ENCODE results near the gene THOC3. TPM values are rescaled to one million over a fixed set of nuclear protein-coding genes. Genes with fewer than 3 reads are reported as not detected.
"Not testable (repeated sequence)": the region's sequence is repeated elsewhere in the genome, so short reads cannot be mapped to it uniquely, and the experiment has no call there.

The THOC3 gene
- total RNA-seq, 1 donor from 2014 or later = 18.3 TPM

GRCh38 chr5:175943253-175943652 is 24.9 kb downstream of the THOC3 start:
- H3K36me3 ChIP-seq (ENCODE audit: control insufficient read depth in 3 of 3, insufficient read depth in 3 of 3, low read length in 3 of 3); H3K9me3 ChIP-seq (ENCODE audit: control insufficient read depth in 3 of 3, low read length in 3 of 3); H3K4me1 ChIP-seq (ENCODE audit: control insufficient read depth in 3 of 3, insufficient read depth in 3 of 3, low read length in 3 of 3); H3K27me3 ChIP-seq (ENCODE audit: control insufficient read depth in 3 of 3, insufficient read depth in 3 of 3, low read length in 3 of 3); H3K27ac ChIP-seq (ENCODE audit: low read depth, low read length); H3K4me3 ChIP-seq (ENCODE audit: low read length in 3 of 3); H3K9ac ChIP-seq (ENCODE audit: low read depth in 1 of 3, low read length in 3 of 3): not testable (repeated sequence)

GRCh38 chr5:175940632-175941031 is 27.5 kb downstream of the THOC3 start:
- not testable (repeated sequence) for H3K27ac ChIP-seq (ENCODE audit: low read depth, low read length); H3K9ac ChIP-seq (ENCODE audit: low read depth in 1 of 3, low read length in 3 of 3); H3K36me3 ChIP-seq (ENCODE audit: control insufficient read depth in 3 of 3, insufficient read depth in 3 of 3, low read length in 3 of 3); H3K27me3 ChIP-seq (ENCODE audit: control insufficient read depth in 3 of 3, insufficient read depth in 3 of 3, low read length in 3 of 3); H3K9me3 ChIP-seq (ENCODE audit: control insufficient read depth in 3 of 3, low read length in 3 of 3); H3K4me3 ChIP-seq (ENCODE audit: low read length in 3 of 3); H3K4me1 ChIP-seq (ENCODE audit: control insufficient read depth in 3 of 3, insufficient read depth in 3 of 3, low read length in 3 of 3)

GRCh38 chr5:175938489-175938888 is 29.6 kb downstream of the THOC3 start:
- H3K4me1 ChIP-seq (ENCODE audit: control insufficient read depth in 3 of 3, insufficient read depth in 3 of 3, low read length in 3 of 3); H3K27ac ChIP-seq (ENCODE audit: low read depth, low read length): not testable (repeated sequence)

DNA sequence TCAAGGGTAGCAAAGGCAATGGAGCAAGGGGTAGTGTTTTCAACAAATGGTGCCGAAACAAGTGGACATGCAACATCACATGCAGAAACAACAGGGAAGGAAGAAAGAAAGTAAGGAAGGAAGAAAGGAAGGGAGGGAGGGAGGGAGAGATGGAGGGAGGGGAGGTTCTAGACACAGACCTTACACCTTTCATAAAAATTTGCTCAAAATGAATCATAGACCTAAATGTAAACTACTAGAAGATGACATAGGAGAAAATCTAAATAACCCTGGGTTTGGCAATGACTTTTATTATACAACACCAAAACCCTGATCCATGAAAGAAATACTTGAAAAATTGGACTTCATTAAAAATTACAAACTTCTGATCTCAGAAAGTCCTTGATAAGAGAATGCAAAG is 39.4 kb downstream of the THOC3 start:
- H3K9ac ChIP-seq (ENCODE audit: low read depth in 1 of 3, low read length in 3 of 3); H3K9me3 ChIP-seq (ENCODE audit: control insufficient read depth in 3 of 3, low read length in 3 of 3); H3K27ac ChIP-seq (ENCODE audit: low read depth, low read length); H3K4me1 ChIP-seq (ENCODE audit: control insufficient read depth in 3 of 3, insufficient read depth in 3 of 3, low read length in 3 of 3); H3K36me3 ChIP-seq (ENCODE audit: control insufficient read depth in 3 of 3, insufficient read depth in 3 of 3, low read length in 3 of 3); H3K4me3 ChIP-seq (ENCODE audit: low read length in 3 of 3); H3K27me3 ChIP-seq (ENCODE audit: control insufficient read depth in 3 of 3, insufficient read depth in 3 of 3, low read length in 3 of 3): not testable (repeated sequence)

More at GRCh38 chr5:175938489-175938888, 29.6 kb downstream of the THOC3 start:
- not testable (repeated sequence) for H3K9ac ChIP-seq (ENCODE audit: low read depth in 1 of 3, low read length in 3 of 3); H3K9me3 ChIP-seq (ENCODE audit: control insufficient read depth in 3 of 3, low read length in 3 of 3); H3K36me3 ChIP-seq (ENCODE audit: control insufficient read depth in 3 of 3, insufficient read depth in 3 of 3, low read length in 3 of 3); H3K27me3 ChIP-seq (ENCODE audit: control insufficient read depth in 3 of 3, insufficient read depth in 3 of 3, low read length in 3 of 3); H3K4me3 ChIP-seq (ENCODE audit: low read length in 3 of 3)

DNA sequence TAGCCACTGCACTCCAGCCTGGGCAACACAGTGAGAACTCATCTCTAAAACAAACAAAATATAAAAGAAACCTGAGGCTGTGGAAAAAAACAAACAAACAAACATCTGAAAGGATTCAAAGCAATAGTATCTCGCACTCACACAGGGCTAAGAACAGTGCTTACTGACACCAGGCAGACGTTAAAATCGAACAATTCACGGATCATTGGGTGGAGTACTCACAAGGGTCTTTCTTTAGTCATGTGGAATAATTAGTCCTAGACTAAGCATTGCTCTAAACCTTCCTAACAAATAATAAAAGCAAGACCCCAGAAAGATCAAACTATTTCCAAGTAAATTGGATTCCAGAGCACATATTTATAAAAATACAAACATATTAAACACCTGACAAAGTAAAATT is 43.0 kb downstream of the THOC3 start:
- H3K36me3 ChIP-seq (ENCODE audit: control insufficient read depth in 3 of 3, insufficient read depth in 3 of 3, low read length in 3 of 3); H3K4me3 ChIP-seq (ENCODE audit: low read length in 3 of 3); H3K4me1 ChIP-seq (ENCODE audit: control insufficient read depth in 3 of 3, insufficient read depth in 3 of 3, low read length in 3 of 3); H3K27ac ChIP-seq (ENCODE audit: low read depth, low read length); H3K9me3 ChIP-seq (ENCODE audit: control insufficient read depth in 3 of 3, low read length in 3 of 3); H3K9ac ChIP-seq (ENCODE audit: low read depth in 1 of 3, low read length in 3 of 3); H3K27me3 ChIP-seq (ENCODE audit: control insufficient read depth in 3 of 3, insufficient read depth in 3 of 3, low read length in 3 of 3): not testable (repeated sequence)

DNA sequence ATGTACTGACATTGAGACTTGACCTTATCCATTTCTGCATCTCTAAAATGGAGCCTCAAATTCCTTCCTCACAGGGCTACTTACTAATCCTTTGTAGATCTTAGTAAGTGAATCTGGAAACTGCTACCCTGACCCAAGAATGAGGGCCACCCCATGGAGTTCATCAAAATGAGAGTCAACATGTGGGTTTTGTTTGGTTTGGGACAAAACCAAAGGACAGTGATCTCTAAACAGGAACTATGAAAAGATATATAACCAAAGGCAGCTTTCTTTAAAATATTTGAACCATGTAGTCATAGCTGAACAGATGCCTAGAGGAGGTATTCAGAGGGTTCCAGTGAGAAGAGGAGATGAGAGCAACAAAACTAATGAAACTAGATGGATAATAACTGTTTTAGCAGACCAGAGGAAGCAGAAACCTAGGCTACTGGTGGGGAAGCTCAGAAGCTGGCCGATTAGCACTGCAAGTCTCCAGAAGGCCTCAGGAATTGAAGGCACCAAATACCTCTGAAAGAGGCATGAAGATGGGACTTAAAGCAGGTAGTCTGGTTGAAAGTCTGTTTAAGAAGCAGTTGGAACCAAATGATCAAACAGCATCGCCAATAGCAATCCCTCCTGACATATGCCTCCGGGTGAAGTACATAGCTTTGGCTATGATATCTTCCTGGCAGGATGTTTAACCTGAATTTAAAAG is 45.8 kb downstream of the THOC3 start:
- peaks cover 0 to 4% (median 0%) of the 10 kb centered on the region in 3 donors for H3K36me3 ChIP-seq (ENCODE audit: control insufficient read depth in 3 of 3, insufficient read depth in 3 of 3, low read length in 3 of 3)
- H3K4me1 ChIP-seq (ENCODE audit: control insufficient read depth in 3 of 3, insufficient read depth in 3 of 3, low read length in 3 of 3) = no peaks in the 10 kb centered on the region
- no peak overlapping the region for H3K9ac ChIP-seq (ENCODE audit: low read depth in 1 of 3, low read length in 3 of 3)
- H3K27me3 ChIP-seq (ENCODE audit: control insufficient read depth in 3 of 3, insufficient read depth in 3 of 3, low read length in 3 of 3) = no peaks in the 10 kb centered on the region
- no peaks in the 10 kb centered on the region for H3K9me3 ChIP-seq (ENCODE audit: control insufficient read depth in 3 of 3, low read length in 3 of 3)
- no peak overlapping the region for H3K4me3 ChIP-seq (ENCODE audit: low read length in 3 of 3)
- no peak overlapping the region for H3K27ac ChIP-seq (ENCODE audit: low read depth, low read length)

- Histone ChIP-seq H3K4me1 (ENCODE audit: control insufficient read depth in 3 of 3, insufficient read depth in 3 of 3, low read length in 3 of 3) (no peaks in the 10 kb centered on the region), H3K4me3 (ENCODE audit: low read length in 3 of 3) (no peak overlapping the region), H3K9ac (ENCODE audit: low read depth in 1 of 3, low read length in 3 of 3) (no peak overlapping the region), H3K36me3 (ENCODE audit: control insufficient read depth in 3 of 3, insufficient read depth in 3 of 3, low read length in 3 of 3) (peaks cover 0 to 4% (median 0%) of the 10 kb centered on the region in 3 donors), H3K27ac (ENCODE audit: low read depth, low read length) (no peak overlapping the region), H3K27me3 (ENCODE audit: control insufficient read depth in 3 of 3, insufficient read depth in 3 of 3, low read length in 3 of 3) (no peaks in the 10 kb centered on the region), H3K9me3 (ENCODE audit: control insufficient read depth in 3 of 3, low read length in 3 of 3) (no peaks in the 10 kb centered on the region)
These were observed 46.9 kb downstream of the THOC3 start for GRCh38 chr5:175921061-175921730.

- Histone ChIP-seq H3K4me1 (ENCODE audit: control insufficient read depth in 3 of 3, insufficient read depth in 3 of 3, low read length in 3 of 3) (no peaks in the 10 kb centered on the region), H3K4me3 (ENCODE audit: low read length in 3 of 3) (no peak overlapping the region), H3K36me3 (ENCODE audit: control insufficient read depth in 3 of 3, insufficient read depth in 3 of 3, low read length in 3 of 3) (peaks cover 0 to 4% (median 0%) of the 10 kb centered on the region in 3 donors), H3K27me3 (ENCODE audit: control insufficient read depth in 3 of 3, insufficient read depth in 3 of 3, low read length in 3 of 3) (no peaks in the 10 kb centered on the region), H3K27ac (ENCODE audit: low read depth, low read length) (no peak overlapping the region), H3K9me3 (ENCODE audit: control insufficient read depth in 3 of 3, low read length in 3 of 3) (no peaks in the 10 kb centered on the region), H3K9ac (ENCODE audit: low read depth in 1 of 3, low read length in 3 of 3) (no peak overlapping the region)
These were observed 47.8 kb downstream of the THOC3 start for GRCh38 chr5:175920231-175920811.

DNA sequence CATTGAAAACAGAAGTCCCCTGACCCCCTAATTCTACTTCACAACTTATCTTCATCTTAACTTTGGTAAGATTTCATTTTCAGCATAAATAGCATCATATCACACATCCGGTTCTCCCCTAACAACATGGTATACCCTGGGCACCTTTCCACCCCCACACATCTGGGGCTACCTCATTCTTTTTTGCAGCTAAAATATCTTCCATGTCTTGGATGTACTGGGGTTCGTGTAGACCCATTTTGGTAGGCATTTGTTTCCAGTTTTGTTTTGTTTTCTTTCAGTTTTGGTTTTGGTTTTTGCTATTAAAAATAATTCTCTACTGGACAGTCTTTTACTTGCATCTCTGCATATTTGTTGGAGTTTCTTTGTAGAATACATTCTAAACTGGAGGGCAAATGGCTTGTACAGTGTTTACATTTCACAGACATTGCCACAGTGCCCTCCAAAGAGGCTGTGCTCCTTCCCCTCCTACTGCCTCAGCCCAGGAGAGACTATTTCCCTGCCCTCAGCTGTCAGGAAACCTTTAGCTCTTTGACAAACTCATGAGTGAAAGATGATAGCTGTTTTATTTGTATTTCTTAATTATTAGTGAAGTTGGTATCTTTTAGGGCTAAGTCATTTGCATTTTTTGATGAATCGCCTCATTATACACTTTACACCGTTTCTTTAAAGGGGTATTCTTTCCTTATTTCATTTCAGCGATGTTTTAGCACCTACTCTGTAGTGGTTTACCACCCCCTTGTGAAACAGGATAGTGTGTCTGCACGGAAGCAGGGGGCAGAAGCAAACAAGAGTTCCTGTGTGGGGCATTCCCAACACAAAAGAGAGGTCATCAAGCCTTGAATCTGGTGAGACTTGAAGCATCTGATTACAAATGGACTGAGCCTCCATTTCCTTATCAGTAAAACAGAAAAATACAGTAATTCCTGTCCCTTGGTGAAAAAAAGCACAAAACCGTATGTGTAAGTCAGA is 52.8 kb downstream of the THOC3 start:
- not testable (repeated sequence) for H3K4me1 ChIP-seq (ENCODE audit: control insufficient read depth in 3 of 3, insufficient read depth in 3 of 3, low read length in 3 of 3); H3K9me3 ChIP-seq (ENCODE audit: control insufficient read depth in 3 of 3, low read length in 3 of 3); H3K9ac ChIP-seq (ENCODE audit: low read depth in 1 of 3, low read length in 3 of 3); H3K4me3 ChIP-seq (ENCODE audit: low read length in 3 of 3); H3K27me3 ChIP-seq (ENCODE audit: control insufficient read depth in 3 of 3, insufficient read depth in 3 of 3, low read length in 3 of 3); H3K27ac ChIP-seq (ENCODE audit: low read depth, low read length); H3K36me3 ChIP-seq (ENCODE audit: control insufficient read depth in 3 of 3, insufficient read depth in 3 of 3, low read length in 3 of 3)
